SK-N-SH treated with all-trans-retinoic acid at 6 μM for 48 hours (cell line): Measurements from ENCODE around the gene SUGCT.

Source experiments
- ARNTL ChIP-seq: fragments of 450-650 bp; formaldehyde crosslinking; IDR thresholded peaks from 2 replicates; pipeline ENCODE4 v1.5.0; 2020; ENCODE audit warnings: low read depth, mild to moderate bottlenecking, moderate library complexity, borderline replicate concordance
- ESRRG ChIP-seq: fragments of 250-450 bp; sonication (Bioruptor Pico); IDR thresholded peaks from 2 replicates; pipeline ENCODE4 v1.6.1; 2021; ENCODE audit warnings: mild to moderate bottlenecking
- ISL1 ChIP-seq: fragments of 250-450 bp; sonication (Bioruptor Pico); IDR thresholded peaks from 2 replicates; pipeline ENCODE4 v2.1.2; 2022; ENCODE audit warnings: mild to moderate bottlenecking, moderate library complexity
- RARB ChIP-seq: fragments of 250-450 bp; sonication (Bioruptor Pico); IDR thresholded peaks from 2 replicates; pipeline ENCODE4 v1.8.0; 2021; ENCODE audit warnings: mild to moderate bottlenecking, moderate library complexity
- TCF4 ChIP-seq: fragments of 250-450 bp; sonication (Bioruptor Pico); IDR thresholded peaks from 2 replicates; pipeline ENCODE4 v1.8.0; 2021; ENCODE audit warnings: mild to moderate bottlenecking, moderate library complexity, borderline replicate concordance
- TOX ChIP-seq: fragments of 250-450 bp; sonication (Bioruptor Pico); IDR thresholded peaks from 2 replicates; pipeline ENCODE4 v1.8.0; 2021; ENCODE audit warnings: mild to moderate bottlenecking, moderate library complexity, borderline replicate concordance
- ZFP3 ChIP-seq: fragments of 250-450 bp; sonication (Bioruptor Pico); IDR thresholded peaks from 2 replicates; pipeline ENCODE4 v1.5.0; 2020; ENCODE audit warnings: mild to moderate bottlenecking, moderate library complexity
- ZFP30 ChIP-seq: fragments of 450-650 bp; formaldehyde crosslinking; IDR thresholded peaks from 2 replicates; pipeline ENCODE4 v1.5.0; 2022; ENCODE audit warnings: mild to moderate bottlenecking, moderate library complexity
- TF ChIP-seq, protein P1 (sequence below): fragments of 250-450 bp; sonication (Bioruptor Pico); IDR thresholded peaks from 2 replicates; pipeline ENCODE4 v1.5.0; 2020; ENCODE audit warnings: mild to moderate bottlenecking, moderate library complexity
- TF ChIP-seq, protein P2 (sequence below): fragments of 250-450 bp; sonication (Bioruptor Pico); IDR thresholded peaks from 2 replicates; pipeline ENCODE4 v1.8.0; 2020; ENCODE audit warnings: mild to moderate bottlenecking, moderate library complexity, borderline replicate concordance
- TF ChIP-seq, protein P3 (sequence below): fragments of 250-450 bp; sonication (Bioruptor Pico); IDR thresholded peaks from 2 replicates; pipeline ENCODE4 v1.5.1; 2021; ENCODE audit warnings: mild to moderate bottlenecking, moderate library complexity

DNA sequence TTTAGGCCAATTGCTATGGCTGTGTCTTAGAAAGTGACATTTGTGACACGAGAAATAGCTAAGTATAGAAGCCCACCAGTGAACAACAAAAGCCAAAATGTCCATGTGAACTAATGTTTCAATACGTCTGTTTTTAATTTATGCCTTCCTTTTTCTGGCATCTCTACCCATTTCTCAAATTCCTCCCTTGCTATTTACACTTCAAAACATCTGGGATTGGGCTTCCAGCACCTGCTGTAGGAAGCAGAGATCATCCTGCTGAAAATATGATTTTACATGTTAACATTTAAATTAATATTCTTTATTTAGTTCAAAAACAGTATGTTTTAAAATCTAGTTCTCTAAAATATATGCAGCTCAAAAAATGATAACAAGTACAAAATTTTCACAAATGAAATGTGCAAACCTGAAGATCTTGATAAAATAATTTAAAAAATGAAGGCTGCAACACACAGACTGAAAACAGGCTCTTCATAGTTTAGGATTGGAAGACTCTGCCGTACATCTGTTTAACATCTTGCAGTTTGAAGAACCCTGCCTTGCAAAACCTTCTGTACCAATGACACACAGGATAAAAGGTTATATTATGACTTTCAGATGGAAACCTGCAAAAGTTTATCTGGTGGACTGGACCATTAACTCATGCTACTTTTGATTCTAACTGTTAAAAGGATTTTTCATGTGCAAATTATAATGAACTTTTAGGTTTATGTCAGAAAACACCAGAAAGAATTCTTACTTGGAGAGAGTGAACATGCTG is 408.4 kb downstream of the SUGCT start:
- TF ChIP-seq ARNTL (CRISPR knock-in tag) (no peak), ESRRG (no peak), TCF4 (no peak; the same call in 1 of the 2 replicates), RARB (CRISPR knock-in tag) (no peak), ISL1 (CRISPR knock-in tag) (no peak), ZFP30 (CRISPR knock-in tag) (no peak), ZFP3 (CRISPR knock-in tag) (no peak), TOX (CRISPR knock-in tag) (no peak)
- TF ChIP-seq, protein P1, sequence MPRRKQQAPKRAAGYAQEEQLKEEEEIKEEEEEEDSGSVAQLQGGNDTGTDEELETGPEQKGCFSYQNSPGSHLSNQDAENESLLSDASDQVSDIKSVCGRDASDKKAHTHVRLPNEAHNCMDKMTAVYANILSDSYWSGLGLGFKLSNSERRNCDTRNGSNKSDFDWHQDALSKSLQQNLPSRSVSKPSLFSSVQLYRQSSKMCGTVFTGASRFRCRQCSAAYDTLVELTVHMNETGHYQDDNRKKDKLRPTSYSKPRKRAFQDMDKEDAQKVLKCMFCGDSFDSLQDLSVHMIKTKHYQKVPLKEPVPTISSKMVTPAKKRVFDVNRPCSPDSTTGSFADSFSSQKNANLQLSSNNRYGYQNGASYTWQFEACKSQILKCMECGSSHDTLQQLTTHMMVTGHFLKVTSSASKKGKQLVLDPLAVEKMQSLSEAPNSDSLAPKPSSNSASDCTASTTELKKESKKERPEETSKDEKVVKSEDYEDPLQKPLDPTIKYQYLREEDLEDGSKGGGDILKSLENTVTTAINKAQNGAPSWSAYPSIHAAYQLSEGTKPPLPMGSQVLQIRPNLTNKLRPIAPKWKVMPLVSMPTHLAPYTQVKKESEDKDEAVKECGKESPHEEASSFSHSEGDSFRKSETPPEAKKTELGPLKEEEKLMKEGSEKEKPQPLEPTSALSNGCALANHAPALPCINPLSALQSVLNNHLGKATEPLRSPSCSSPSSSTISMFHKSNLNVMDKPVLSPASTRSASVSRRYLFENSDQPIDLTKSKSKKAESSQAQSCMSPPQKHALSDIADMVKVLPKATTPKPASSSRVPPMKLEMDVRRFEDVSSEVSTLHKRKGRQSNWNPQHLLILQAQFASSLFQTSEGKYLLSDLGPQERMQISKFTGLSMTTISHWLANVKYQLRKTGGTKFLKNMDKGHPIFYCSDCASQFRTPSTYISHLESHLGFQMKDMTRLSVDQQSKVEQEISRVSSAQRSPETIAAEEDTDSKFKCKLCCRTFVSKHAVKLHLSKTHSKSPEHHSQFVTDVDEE (CRISPR knock-in tag): no peak
- TF ChIP-seq, protein P2, sequence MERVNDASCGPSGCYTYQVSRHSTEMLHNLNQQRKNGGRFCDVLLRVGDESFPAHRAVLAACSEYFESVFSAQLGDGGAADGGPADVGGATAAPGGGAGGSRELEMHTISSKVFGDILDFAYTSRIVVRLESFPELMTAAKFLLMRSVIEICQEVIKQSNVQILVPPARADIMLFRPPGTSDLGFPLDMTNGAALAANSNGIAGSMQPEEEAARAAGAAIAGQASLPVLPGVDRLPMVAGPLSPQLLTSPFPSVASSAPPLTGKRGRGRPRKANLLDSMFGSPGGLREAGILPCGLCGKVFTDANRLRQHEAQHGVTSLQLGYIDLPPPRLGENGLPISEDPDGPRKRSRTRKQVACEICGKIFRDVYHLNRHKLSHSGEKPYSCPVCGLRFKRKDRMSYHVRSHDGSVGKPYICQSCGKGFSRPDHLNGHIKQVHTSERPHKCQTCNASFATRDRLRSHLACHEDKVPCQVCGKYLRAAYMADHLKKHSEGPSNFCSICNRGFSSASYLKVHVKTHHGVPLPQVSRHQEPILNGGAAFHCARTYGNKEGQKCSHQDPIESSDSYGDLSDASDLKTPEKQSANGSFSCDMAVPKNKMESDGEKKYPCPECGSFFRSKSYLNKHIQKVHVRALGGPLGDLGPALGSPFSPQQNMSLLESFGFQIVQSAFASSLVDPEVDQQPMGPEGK (CRISPR knock-in tag): no peak
- TF ChIP-seq, protein P3, sequence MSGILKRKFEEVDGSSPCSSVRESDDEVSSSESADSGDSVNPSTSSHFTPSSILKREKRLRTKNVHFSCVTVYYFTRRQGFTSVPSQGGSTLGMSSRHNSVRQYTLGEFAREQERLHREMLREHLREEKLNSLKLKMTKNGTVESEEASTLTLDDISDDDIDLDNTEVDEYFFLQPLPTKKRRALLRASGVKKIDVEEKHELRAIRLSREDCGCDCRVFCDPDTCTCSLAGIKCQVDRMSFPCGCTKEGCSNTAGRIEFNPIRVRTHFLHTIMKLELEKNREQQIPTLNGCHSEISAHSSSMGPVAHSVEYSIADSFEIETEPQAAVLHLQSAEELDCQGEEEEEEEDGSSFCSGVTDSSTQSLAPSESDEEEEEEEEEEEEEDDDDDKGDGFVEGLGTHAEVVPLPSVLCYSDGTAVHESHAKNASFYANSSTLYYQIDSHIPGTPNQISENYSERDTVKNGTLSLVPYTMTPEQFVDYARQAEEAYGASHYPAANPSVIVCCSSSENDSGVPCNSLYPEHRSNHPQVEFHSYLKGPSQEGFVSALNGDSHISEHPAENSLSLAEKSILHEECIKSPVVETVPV (CRISPR knock-in tag): no peak
